ENCODE results near the gene ZNRF3. TPM values are rescaled to one million over a fixed set of nuclear protein-coding genes. Genes with fewer than 3 reads are reported as not detected.
A peak's percentile ranks its signal among the peaks of the same experiment; 100 is the strongest.
"Not testable (repeated sequence)": the region's sequence is repeated elsewhere in the genome, so short reads cannot be mapped to it uniquely, and the experiment has no call there.

ZNRF3 gene
- total and polyA plus RNA-seq, 7 donors = 0.23 to 13.6 (median 8.9) TPM

DNA sequence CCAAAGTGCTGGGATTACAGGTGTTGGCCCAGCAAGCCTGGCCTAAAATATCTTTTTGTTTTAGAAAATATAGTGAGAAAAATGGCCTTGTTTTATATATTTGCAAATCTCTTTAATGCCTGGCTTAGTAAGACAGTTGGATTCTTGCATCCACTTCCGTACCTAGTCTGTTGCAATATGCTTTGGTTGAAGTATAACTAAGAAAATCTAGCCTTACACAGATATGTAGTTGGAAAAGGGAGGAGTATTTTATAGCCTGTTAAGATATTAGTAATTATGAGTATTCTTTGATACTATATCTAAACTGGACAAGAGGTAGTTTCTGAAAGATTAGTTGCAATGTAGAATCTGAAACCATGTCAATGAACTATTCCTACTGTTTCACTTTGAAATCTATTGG, 65.1 kb downstream of the ZNRF3 start:
- H3K9me3 ChIP-seq = peaks cover 0 to 4% (median 0%) of the 10 kb centered on the region in 4 donors
- intact Hi-C loops (cut with DNase I) = no loop called here
- peaks cover 0 to 49% (median 43%) of the 10 kb centered on the region in 4 donors for H3K4me1 ChIP-seq
- no peak overlapping the region for H3K4me3 ChIP-seq
- H3K27me3 ChIP-seq = no peaks in the 10 kb centered on the region
- 22 to 79% methylated on average over 1 of the region's 1 CpG for WGBS, 2 donors
- no peak for DNase-seq
- no peaks in the 10 kb centered on the region for H3K36me3 ChIP-seq
- H3K27ac ChIP-seq = no peak overlapping the region
- no peak for TF ChIP-seq POLR2AphosphoS5 (IDR thresholded peaks at IDR 0.05)
- TF ChIP-seq, protein P1, sequence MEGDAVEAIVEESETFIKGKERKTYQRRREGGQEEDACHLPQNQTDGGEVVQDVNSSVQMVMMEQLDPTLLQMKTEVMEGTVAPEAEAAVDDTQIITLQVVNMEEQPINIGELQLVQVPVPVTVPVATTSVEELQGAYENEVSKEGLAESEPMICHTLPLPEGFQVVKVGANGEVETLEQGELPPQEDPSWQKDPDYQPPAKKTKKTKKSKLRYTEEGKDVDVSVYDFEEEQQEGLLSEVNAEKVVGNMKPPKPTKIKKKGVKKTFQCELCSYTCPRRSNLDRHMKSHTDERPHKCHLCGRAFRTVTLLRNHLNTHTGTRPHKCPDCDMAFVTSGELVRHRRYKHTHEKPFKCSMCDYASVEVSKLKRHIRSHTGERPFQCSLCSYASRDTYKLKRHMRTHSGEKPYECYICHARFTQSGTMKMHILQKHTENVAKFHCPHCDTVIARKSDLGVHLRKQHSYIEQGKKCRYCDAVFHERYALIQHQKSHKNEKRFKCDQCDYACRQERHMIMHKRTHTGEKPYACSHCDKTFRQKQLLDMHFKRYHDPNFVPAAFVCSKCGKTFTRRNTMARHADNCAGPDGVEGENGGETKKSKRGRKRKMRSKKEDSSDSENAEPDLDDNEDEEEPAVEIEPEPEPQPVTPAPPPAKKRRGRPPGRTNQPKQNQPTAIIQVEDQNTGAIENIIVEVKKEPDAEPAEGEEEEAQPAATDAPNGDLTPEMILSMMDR (IDR thresholded peaks at IDR 0.05) = no peak
- no peak for TF ChIP-seq POLR2A (IDR thresholded peaks at IDR 0.05)
- no peak for TF ChIP-seq EP300 (IDR thresholded peaks at IDR 0.05)

DNA sequence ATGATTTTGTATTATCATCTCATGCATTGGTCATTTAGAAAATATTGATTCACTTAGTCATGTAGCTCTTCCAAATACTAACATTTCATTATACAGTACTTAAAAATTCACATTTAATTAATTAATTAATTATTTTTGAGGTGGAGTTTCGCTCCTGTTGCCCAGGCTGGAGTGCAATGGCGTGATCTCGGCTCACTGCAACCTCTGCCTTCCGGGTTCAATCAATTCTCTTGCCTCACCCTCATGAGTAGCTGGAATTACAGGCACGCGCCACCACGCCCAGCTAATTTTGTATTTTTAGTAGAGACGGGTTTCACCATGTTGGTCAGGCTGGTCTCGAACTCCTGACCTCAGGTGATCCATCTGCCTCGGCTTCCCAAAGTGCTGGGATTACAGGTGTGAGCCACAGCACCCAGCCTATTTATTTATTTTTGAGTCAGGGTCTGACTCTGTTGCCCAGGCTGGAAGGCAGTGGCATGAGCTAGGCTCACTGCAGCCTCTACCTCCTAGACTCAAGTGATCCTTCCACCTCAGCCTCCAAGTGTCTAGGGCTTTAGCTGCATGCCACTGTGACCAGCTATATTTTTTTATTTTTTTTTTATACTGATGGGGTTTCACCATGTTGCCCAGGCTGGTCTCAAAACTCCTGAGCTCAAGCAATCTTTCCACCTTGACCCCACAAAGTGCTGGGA, 65.6 kb downstream of the ZNRF3 start:
- 89 to 95% methylated on average over 10 of the region's 10 CpGs for WGBS, 2 donors

DNA sequence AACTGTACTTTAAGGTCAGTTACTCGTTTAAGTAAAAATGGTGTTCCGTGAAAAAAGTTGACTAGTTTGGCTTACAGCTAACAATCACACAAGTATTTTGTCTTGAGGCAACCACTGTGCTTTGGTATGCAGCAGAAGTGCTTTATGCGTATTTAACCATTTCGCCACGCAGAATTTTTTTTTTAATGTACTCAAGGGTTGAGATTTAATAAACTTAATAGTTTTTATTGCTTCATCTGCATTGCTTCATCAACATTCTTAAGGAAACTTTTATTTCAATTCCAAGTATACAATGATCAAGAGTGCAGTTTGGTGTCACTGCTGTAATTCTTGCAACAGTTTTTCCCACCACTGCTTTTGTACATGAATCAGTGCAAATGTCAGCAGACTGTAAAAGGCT, 66.4 kb downstream of the ZNRF3 start:
- DNase-seq = no peak
- intact Hi-C loops (cut with DNase I) = loop anchor here (2.0 to 5.0 kb wide), 2 partner anchors 32 to 87 kb away; no protein-coding TSS in a partner anchor
- H3K27me3 ChIP-seq = no peaks in the 10 kb centered on the region
- H3K4me3 ChIP-seq = no peak overlapping the region
- peak overlapping the region in 3 of 4 donors; percentile 68 to 73 (median 68) for H3K27ac ChIP-seq
- peaks cover 0 to 4% (median 0%) of the 10 kb centered on the region in 4 donors for H3K9me3 ChIP-seq
- H3K36me3 ChIP-seq = no peaks in the 10 kb centered on the region
- 78 to 86% methylated on average over 5 of the region's 5 CpGs for WGBS, 2 donors
- H3K4me1 ChIP-seq = peaks cover 0 to 53% (median 48%) of the 10 kb centered on the region in 4 donors
- TF ChIP-seq EP300 (IDR thresholded peaks at IDR 0.05) = no peak
- TF ChIP-seq, protein P1 (IDR thresholded peaks at IDR 0.05) = no peak
- no peak for TF ChIP-seq POLR2A (IDR thresholded peaks at IDR 0.05)
- no peak for TF ChIP-seq POLR2AphosphoS5 (IDR thresholded peaks at IDR 0.05)

More for the DNA sequence above, 65.6 kb downstream of the ZNRF3 start:
- H3K9me3 ChIP-seq; H3K4me3 ChIP-seq; H3K36me3 ChIP-seq; DNase-seq; H3K27me3 ChIP-seq; intact Hi-C loops (cut with DNase I); H3K27ac ChIP-seq: not testable (repeated sequence)
- H3K4me1 ChIP-seq = peaks cover 0 to 49% (median 44%) of the 10 kb centered on the region in 4 donors

DNA sequence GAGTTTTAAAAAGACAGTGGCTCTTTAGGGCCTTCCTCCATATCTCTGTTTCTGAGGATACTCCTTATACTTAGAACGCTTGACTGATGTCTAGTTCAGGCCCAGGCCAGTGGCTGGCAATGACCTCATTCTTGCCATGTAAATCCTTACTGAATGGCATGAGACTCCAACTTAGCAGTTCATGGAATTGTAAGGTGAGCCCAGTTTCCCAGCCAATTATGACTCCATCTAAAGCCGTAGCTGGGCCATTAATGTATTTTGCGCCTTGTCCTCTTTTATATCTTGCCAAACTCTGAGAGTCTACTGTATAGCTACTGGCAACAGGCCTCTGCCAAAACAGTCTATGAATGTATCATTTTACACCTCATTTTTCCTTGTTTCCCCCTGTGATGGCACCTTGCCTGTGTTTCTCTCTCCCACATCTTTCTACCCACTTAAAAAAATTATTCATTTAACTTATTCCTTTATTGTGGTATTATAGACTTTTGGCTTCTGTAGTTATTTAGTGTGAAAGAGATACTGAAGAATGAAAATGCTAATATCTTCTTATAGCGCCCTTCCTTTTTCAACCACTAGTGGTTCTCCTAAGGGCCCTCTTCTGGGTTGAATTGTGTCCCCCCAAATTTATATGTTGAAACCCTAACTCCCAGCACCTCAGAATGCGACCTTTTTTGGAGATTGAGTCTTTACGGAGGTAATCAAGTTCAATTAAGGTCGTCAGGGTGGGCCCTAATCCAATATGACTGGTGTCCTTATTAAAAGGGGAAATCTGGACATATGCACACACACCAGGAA, 67.4 kb downstream of the ZNRF3 start:
- Histone ChIP-seq H3K27me3 (no peaks in the 10 kb centered on the region), H3K27ac (peak overlapping the region in 3 of 4 donors; percentile 68 to 73 (median 68)), H3K9me3 (peaks cover 0 to 4% (median 0%) of the 10 kb centered on the region in 4 donors), H3K4me3 (no peak overlapping the region), H3K36me3 (no peaks in the 10 kb centered on the region), H3K4me1 (peaks cover 0 to 57% (median 48%) of the 10 kb centered on the region in 4 donors)
- intact Hi-C loops (cut with DNase I) = loop anchor here (2.0 to 5.0 kb wide), 2 partner anchors 34 to 86 kb away; no protein-coding TSS in a partner anchor
- DNase-seq = no peak
- TF ChIP-seq, protein P1 (IDR thresholded peaks at IDR 0.05) = peak in 1 of 4 experiments; percentile 9
- no peak for TF ChIP-seq POLR2A (IDR thresholded peaks at IDR 0.05)
- 84 to 91% methylated on average over 7 of the region's 7 CpGs for WGBS, 2 donors

DNA sequence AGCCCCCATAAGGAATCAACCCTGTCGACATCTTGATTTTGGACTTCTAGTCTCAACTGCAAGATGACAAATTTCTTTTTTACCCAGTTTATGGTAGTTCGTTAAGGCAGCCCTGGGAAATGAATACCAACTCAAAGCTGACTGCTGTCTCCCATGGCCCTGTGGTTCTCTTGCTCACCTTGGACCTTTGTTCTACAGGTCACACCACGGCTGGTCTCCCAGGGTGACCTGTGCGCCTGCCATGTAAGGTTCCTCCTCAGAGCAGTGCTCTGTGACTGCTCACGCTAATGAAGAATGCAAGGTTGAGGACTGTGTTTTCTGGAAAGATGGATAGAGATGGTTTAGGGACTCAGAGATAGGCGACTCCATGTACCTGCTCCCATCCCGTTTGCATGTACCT, 68.2 kb downstream of the ZNRF3 start:
- intact Hi-C loops (cut with DNase I) = loop anchor here (2.0 to 5.0 kb wide), 2 partner anchors 34 to 85 kb away; no protein-coding TSS in a partner anchor
- DNase-seq = no peak
- 93 to 94% methylated on average over 7 of the region's 7 CpGs for WGBS, 2 donors
- H3K4me1 ChIP-seq = peaks cover 0 to 60% (median 53%) of the 10 kb centered on the region in 4 donors
- no peak for TF ChIP-seq POLR2A (IDR thresholded peaks at IDR 0.05)
- TF ChIP-seq, protein P1 (IDR thresholded peaks at IDR 0.05) = no peak
- TF ChIP-seq EP300 (IDR thresholded peaks at IDR 0.05) = no peak
- TF ChIP-seq POLR2AphosphoS5 (IDR thresholded peaks at IDR 0.05) = no peak
- no peaks in the 10 kb centered on the region for H3K27me3 ChIP-seq
- peaks cover 0 to 4% (median 0%) of the 10 kb centered on the region in 4 donors for H3K9me3 ChIP-seq
- peak overlapping the region; percentile 58 to 73 (median 68) for H3K27ac ChIP-seq
- no peak overlapping the region for H3K4me3 ChIP-seq
- H3K36me3 ChIP-seq = no peaks in the 10 kb centered on the region
